Prostate gland (tissue), 2 donors: Measurements from ENCODE around the gene FRMPD2.
"Not testable (repeated sequence)": the region's sequence is repeated elsewhere in the genome, so short reads cannot be mapped to it uniquely, and the experiment has no call there.

Experiments
- POLR2A ChIP-seq: fragments of 450-650 bp; IDR thresholded peaks from one replicate; pipeline ENCODE4 v1.6.1; 2016; ENCODE audit warnings: antibody characterized with exemption, mild to moderate bottlenecking
- POLR2AphosphoS5 ChIP-seq: sonication (generic); formaldehyde crosslinking; IDR thresholded peaks from one replicate; pipeline ENCODE4 v1.6.1; 2017; ENCODE audit warnings: antibody characterized with exemption
- TF ChIP-seq, protein P1 (sequence below), 4 experiments: fragments of 200-600 bp in 2 of 4; fragments of 450-650 bp in 2 of 4; sonication (generic) in 2 of 4; IDR thresholded peaks; 1 replicate in 3 of 4; 2 replicates in 1 of 4; pipeline ENCODE4 v1.5.1; 2016 to 2019; ENCODE audit warnings: antibody characterized with exemption in 4 of 4, mild to moderate bottlenecking in 2 of 4, moderate library complexity in 2 of 4

DNA sequence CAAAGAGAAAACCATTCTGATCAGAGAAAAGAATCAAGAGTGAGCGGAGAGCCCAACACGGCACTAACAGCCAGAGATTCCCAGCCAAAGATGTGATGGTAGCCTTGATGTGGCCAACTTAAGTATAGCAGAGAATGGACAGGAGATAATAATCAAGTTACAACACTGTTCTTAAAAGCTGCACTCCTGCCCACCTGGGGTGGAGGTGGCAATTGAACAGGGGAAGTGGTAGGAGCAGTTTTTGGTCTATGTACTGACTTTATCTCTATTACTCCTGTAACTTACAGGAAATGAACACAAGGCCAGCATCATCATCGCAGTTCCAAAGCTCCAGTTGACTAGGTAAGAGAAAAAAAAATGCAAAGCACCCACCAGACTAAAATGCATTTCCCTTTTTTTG is 164.2 kb downstream of the FRMPD2 start:
- TF ChIP-seq, protein P1, sequence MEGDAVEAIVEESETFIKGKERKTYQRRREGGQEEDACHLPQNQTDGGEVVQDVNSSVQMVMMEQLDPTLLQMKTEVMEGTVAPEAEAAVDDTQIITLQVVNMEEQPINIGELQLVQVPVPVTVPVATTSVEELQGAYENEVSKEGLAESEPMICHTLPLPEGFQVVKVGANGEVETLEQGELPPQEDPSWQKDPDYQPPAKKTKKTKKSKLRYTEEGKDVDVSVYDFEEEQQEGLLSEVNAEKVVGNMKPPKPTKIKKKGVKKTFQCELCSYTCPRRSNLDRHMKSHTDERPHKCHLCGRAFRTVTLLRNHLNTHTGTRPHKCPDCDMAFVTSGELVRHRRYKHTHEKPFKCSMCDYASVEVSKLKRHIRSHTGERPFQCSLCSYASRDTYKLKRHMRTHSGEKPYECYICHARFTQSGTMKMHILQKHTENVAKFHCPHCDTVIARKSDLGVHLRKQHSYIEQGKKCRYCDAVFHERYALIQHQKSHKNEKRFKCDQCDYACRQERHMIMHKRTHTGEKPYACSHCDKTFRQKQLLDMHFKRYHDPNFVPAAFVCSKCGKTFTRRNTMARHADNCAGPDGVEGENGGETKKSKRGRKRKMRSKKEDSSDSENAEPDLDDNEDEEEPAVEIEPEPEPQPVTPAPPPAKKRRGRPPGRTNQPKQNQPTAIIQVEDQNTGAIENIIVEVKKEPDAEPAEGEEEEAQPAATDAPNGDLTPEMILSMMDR (IDR thresholded peaks at IDR 0.05), result not testable (repeated sequence)
- not testable (repeated sequence) for TF ChIP-seq POLR2AphosphoS5, POLR2A
